Thyroid gland (tissue), 4 donors: Measurements from ENCODE around the gene POLE2. TPM values are rescaled to one million over a fixed set of nuclear protein-coding genes. Genes with fewer than 3 reads are reported as not detected.
"Not testable (repeated sequence)": the region's sequence is repeated elsewhere in the genome, so short reads cannot be mapped to it uniquely, and the experiment has no call there.

Experiments used
- DNase-seq, 2 donors: peaks; one replicate each; pipeline ENCODE4 v3.0.0-alpha.2; 2019
- H3K27ac ChIP-seq, 3 donors: fragments of 200-600 bp; sonication (generic); 1 replicate in 2 of 3; 2 replicates in 1 of 3; pipeline ENCODE4 v1.5.1; 2016 to 2019; ENCODE audit warnings: mild to moderate bottlenecking in 1 of 3, moderate library complexity in 1 of 3
- H3K27me3 ChIP-seq: fragments of 200-600 bp; sonication (generic); one replicate; pipeline ENCODE4 v1.5.1; 2019
- H3K36me3 ChIP-seq, 2 donors: fragments of 200-600 bp; sonication (generic); one replicate each; pipeline ENCODE4 v1.5.1; 2016 to 2019
- H3K4me1 ChIP-seq, 2 donors: fragments of 200-600 bp; sonication (generic); one replicate each; pipeline ENCODE4 v1.5.1; 2017 to 2019
- H3K4me3 ChIP-seq, 3 donors: fragments of 200-600 bp; sonication (generic); replicated peaks in 1 of 3; 1 replicate in 2 of 3; 2 replicates in 1 of 3; pipeline ENCODE4 v1.5.1; 2016; ENCODE audit warnings: mild to moderate bottlenecking in 1 of 3
- H3K9me3 ChIP-seq: fragments of 200-600 bp; sonication (generic); one replicate; pipeline ENCODE4 v1.5.1; 2017
- POLR2A ChIP-seq, 2 donors: fragments of 450-650 bp; IDR thresholded peaks; one replicate each; pipeline ENCODE4 v1.6.1; 2017; ENCODE audit warnings: antibody characterized with exemption in 2 of 2, mild to moderate bottlenecking in 2 of 2, moderate library complexity in 1 of 2
- WGBS, 2 donors: methylation state at CpG; one replicate each; pipeline ENCODE4 v1.1.5; 2017; 5-methylcytosine and 5-hydroxymethylcytosine counted together
- intact Hi-C: fragments of 100-400 bp; cut with DNase I; formaldehyde crosslinking; loops from one replicate; pipeline ENCODE4 v1.15.1; 2023
- total RNA-seq, 4 donors: library from RNA; depleted of rRNA; stranded (reverse); fragments of >200 nt; gene quantifications; one replicate each; pipeline ENCODE4 v1.2.3, GENCODE V29; 2016
- TF ChIP-seq, protein P1 (sequence below), 6 experiments: fragments of 200-600 bp in 3 of 6; fragments of 450-650 bp in 3 of 6; sonication (generic) in 3 of 6; IDR thresholded peaks; one replicate each; pipeline ENCODE4 v1.5.1; 2016 to 2019; ENCODE audit warnings: antibody characterized with exemption in 6 of 6, mild to moderate bottlenecking in 2 of 6, inconsistent platforms in 1 of 6, moderate library complexity in 1 of 6

Gene POLE2
- total RNA-seq, 4 donors from 2014 or later, result 0.33 to 3.1 (median 2.2) TPM

DNA sequence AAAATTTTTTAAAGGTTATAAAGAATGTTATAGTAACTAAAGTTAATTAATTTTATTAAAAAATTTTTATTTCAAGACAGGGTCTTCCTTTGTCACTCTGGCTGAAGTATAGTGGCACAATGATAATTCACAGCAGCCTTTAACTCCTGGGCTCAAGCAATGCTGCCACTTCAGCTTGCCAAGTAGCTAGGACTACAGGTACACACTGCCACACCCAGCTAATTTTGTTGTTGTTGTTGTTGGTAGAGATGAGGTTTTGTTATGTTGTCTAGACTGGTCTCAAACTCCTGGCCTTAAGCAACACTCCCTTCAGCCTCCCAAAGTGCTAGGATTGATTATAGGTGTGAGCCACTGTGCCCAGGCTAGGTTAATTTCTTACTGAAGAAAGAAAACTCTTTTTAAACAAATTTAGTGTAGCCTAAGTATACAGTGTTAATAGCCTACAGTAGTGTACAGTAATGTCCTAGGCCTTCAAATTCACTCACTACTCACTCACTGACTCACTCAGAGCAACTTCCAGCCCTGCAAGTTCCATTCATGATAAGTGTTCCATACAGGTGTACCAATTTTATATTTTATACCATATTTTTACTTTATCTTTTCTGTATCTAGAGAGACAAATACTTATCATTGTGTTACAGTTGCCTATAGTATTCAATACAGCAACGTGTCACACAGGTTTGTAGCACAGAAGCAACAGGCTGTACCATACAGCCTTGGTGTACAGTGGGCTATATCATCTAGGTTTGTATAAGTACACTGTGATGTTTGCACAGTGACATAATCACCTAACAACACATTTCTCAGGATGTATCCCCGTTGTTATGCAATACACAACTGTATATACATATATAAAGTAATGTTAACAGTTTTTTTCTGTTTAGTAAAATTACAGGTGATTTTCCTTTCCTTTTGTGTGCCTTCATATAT lies 28.2 kb downstream of the POLE2 start:
- no peaks in the 10 kb centered on the region for H3K9me3 ChIP-seq
- 91 to 97% methylated on average over 2 of the region's 2 CpGs for WGBS, 2 donors
- H3K36me3 ChIP-seq, result no peaks in the 10 kb centered on the region
- no peak for DNase-seq
- intact Hi-C loops, result no loop called here
- H3K4me1 ChIP-seq, result no peaks in the 10 kb centered on the region
- TF ChIP-seq, protein P1, sequence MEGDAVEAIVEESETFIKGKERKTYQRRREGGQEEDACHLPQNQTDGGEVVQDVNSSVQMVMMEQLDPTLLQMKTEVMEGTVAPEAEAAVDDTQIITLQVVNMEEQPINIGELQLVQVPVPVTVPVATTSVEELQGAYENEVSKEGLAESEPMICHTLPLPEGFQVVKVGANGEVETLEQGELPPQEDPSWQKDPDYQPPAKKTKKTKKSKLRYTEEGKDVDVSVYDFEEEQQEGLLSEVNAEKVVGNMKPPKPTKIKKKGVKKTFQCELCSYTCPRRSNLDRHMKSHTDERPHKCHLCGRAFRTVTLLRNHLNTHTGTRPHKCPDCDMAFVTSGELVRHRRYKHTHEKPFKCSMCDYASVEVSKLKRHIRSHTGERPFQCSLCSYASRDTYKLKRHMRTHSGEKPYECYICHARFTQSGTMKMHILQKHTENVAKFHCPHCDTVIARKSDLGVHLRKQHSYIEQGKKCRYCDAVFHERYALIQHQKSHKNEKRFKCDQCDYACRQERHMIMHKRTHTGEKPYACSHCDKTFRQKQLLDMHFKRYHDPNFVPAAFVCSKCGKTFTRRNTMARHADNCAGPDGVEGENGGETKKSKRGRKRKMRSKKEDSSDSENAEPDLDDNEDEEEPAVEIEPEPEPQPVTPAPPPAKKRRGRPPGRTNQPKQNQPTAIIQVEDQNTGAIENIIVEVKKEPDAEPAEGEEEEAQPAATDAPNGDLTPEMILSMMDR (IDR thresholded peaks at IDR 0.05), result no peak
- TF ChIP-seq POLR2A (IDR thresholded peaks at IDR 0.05), result no peak
- H3K27me3 ChIP-seq, result no peaks in the 10 kb centered on the region
- no peak overlapping the region for H3K4me3 ChIP-seq
- no peak overlapping the region for H3K27ac ChIP-seq

DNA sequence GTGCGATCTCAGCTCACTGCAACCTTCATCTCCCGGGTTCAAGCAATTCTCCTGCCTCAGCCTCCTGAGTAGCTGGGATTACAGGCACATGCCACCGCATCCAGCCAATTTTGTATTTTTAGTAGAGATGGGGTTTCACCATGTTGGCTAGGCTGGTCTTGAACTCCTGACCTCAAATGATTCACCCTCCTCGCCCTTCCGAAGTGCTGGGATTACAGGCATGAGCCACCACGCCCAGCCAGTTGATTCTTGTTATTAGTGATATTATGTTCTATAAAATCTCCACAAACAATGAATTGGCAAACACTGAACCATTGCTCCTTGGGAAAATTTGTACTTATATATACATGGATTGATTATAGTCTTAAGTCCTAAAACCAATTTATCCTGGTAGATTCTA lies 30.5 kb downstream of the POLE2 start:
- WGBS, 2 donors, result 97 to 98% methylated on average over 6 of the region's 6 CpGs
- H3K36me3 ChIP-seq, H3K9me3 ChIP-seq, intact Hi-C loops, H3K4me1 ChIP-seq, DNase-seq, H3K27ac ChIP-seq, H3K4me3 ChIP-seq, H3K27me3 ChIP-seq: not testable (repeated sequence)

DNA sequence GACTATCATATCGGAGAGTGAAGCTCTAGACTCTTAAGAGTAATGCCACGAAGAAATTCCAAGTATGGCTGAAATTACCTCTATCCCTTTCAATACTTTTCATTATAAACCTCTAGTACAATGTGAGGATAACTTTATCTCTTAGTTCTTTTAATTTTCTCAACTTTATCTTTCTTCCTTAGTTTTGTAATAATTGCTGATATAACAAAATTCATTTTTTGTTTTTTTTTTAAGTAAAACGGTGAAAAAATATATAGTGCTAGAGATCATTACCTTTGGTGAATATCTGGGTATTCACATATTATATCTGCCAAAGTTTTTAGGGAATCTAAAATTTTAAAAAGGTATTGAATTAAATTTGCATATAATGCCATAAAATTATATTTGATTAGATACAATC lies 33.5 kb downstream of the POLE2 start:
- no peaks in the 10 kb centered on the region for H3K36me3 ChIP-seq
- intact Hi-C loops, result no loop called here
- no peaks in the 10 kb centered on the region for H3K27me3 ChIP-seq
- no peak overlapping the region for H3K4me3 ChIP-seq
- H3K4me1 ChIP-seq, result no peaks in the 10 kb centered on the region
- no peaks in the 10 kb centered on the region for H3K9me3 ChIP-seq
- 96 to 98% methylated on average over 3 of the region's 3 CpGs for WGBS, 2 donors
- no peak overlapping the region for H3K27ac ChIP-seq
- TF ChIP-seq, protein P1 (IDR thresholded peaks at IDR 0.05), result no peak
- TF ChIP-seq POLR2A (IDR thresholded peaks at IDR 0.05), result no peak
- no peak for DNase-seq

DNA sequence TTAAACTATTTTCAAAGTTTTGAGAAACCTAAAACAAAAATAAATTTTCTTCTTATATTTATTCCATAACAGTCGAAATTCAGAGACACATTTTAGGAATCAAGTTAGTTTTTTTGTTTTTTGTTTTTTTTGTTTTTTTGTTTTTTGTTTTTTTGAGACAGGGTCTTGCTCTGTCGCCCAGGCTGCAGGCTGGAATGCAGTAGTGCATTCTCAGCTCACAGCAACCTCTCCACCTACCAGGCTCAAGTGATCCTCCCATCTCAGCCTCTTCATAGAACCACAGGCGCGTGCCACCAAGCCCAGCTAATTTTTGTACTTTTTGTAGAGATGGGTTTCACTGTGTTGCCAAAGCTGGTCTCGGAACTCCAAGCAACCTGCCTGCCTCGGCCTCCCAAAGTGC lies 34.5 kb downstream of the POLE2 start:
- 94 to 99% methylated on average over 6 of the region's 6 CpGs for WGBS, 2 donors
- intact Hi-C loops, result no loop called here
- TF ChIP-seq POLR2A (IDR thresholded peaks at IDR 0.05), result no peak
- TF ChIP-seq, protein P1 (IDR thresholded peaks at IDR 0.05), result no peak

DNA sequence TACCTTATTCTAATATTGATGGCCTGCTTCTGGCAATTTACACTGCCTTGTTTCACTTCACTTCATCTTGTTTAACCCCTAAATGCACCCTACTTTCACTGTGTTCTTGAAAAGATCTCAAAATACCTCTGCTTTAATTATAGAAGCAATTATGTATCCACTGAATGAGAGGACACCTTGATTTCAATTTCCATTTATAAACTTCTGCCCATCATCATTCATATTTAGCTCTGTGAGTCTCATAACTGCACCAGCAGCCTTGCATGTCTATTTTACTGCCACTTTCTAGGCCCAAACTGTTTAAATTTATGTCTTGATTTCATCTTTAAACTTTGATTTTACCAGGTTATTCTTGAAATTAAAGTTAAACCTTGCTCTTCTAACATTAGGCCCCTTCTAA lies 45.9 kb downstream of the POLE2 start:
- H3K27ac ChIP-seq, result no peak overlapping the region
- peaks cover 4 to 6% of the 10 kb centered on the region in 2 donors for H3K4me1 ChIP-seq
- H3K27me3 ChIP-seq, result no peaks in the 10 kb centered on the region
- DNase-seq, result no peak
- intact Hi-C loops, result no loop called here
- H3K4me3 ChIP-seq, result no peak overlapping the region
- H3K36me3 ChIP-seq, result no peaks in the 10 kb centered on the region
- H3K9me3 ChIP-seq, result no peaks in the 10 kb centered on the region
- TF ChIP-seq POLR2A (IDR thresholded peaks at IDR 0.05), result no peak
- TF ChIP-seq, protein P1 (IDR thresholded peaks at IDR 0.05), result no peak

More for the DNA sequence above, 34.5 kb downstream of the POLE2 start:
- no peak overlapping the region for H3K4me3 ChIP-seq
- no peaks in the 10 kb centered on the region for H3K4me1 ChIP-seq
- no peaks in the 10 kb centered on the region for H3K27me3 ChIP-seq
- no peak for DNase-seq
- no peaks in the 10 kb centered on the region for H3K9me3 ChIP-seq
- no peak overlapping the region for H3K27ac ChIP-seq
- H3K36me3 ChIP-seq, result no peaks in the 10 kb centered on the region
